ENCODE measurements around the gene GPR107.

The GPR107 gene

GRCh38 chr9:130167927-130168326 is 114.2 kb downstream of the GPR107 start:
- no peak for DNase-seq

DNA sequence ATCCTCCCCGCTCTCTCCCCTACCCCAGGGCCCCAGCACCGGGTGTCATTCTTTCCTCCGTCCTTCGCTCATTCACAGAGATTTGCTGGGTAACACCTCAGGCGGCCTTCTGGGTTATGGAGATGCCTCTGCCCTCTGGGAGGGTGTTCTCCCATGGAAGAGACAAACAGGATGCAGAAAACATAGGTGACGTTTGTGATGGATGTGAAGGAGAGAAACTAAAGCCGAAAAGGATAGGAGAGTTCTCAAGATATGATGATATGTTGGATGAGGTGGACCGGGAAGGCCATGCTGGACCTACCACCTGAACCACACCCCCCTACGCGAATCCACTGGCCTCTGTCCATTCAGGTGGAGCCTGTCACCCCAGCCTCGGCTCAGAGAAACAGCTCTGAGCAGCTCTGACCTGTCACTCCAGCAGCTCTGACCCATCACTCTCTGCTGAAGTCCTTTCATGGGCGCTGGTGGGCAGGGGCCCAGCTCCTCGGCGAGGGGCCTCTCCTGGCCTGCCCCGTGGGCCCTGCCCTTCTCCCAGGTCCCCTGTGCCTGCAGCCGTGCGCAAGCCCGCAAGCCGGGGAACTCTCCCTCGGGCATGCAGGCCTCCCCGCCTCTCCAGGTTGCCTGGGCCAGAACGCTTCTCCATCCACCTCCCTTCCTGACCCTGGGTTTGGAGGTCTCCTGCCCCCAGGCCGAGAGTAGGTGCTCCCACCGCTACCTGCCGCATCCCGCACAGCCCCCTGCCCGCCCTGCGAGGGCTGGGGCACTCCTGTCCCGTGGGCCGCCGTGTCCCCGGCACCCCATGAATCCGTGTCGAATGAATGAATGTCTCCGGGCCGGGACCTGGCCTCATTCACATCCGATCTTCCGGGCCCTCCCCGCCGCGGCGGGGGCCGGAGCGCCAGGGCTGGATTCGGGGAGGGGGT is 117.8 kb downstream of the GPR107 start:
- DNase-seq = no peak

- DNase-seq = peak; percentile 67 to 68
Observed at GRCh38 chr9:130172161-130172857, 118.6 kb downstream of the GPR107 start, which contains the start of gene NCS1. TSS of gene NCS1 (plus strand) at chr9:130172404. CDS start at chr9:130172664, 260 bp downstream.

DNA sequence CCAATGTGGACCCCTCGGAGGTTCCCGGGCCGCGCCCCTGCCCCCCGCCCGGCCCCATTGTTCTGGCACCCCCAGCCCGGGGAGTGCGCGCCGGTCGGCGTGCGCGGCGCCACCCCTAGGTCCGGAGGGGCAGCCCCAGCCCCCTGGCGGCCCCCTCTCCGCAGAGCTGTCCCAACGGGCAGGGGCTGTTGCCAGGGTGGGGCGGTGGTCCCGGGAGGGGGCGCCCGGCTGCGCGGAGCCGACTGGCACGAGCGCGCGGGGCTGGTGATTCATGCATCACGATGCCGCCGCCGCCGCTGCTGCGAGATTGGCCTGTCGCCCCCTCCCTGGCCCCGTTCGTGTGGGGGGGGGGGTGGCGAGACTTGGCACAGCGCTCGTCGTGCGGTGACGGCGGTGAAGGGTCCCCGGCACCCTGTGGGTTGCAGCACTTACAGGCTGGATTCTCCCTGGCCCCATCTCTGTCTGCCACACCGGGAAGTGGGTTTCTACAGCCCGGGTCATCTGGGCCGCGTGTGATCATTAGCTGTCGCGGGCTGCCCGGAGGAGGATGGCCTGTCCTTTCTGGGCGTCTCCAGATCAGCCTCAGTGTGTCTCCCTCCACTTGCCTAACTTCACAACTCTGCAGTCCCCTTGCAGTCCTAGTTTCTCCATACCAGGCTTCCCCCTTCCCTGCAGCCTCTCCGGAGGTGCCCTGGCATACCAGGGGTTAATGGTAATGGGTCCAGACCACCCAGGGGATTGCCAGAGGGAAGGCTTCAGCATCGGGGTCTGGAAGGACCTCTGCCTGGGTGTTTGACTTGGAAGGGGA is 119.4 kb downstream of the GPR107 start:
- peak in 1 of 2 experiments; percentile 18 for DNase-seq

- no peak for DNase-seq
Observed at GRCh38 chr9:130173666-130173983, 119.9 kb downstream of the GPR107 start.

DNA sequence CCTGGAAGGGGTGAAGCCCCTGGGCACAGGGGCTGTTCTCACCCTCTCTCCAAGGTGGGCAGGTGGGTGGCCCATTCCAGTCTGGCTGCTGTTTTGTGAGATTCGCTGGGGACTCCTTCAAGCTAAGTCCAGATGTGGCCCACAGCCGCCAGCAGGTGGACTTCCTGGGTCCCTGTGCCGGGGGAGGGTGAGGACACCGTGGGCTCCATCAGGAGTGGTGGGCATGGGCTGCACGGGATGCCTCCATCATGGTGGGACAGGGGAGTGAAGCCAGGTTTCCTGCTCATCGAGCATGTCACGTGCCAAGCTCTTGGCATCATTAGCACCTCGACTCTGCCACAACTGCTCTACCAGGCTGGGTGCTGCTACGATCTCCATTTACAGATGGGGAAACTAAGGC is 120.3 kb downstream of the GPR107 start:
- no peak for DNase-seq

DNA sequence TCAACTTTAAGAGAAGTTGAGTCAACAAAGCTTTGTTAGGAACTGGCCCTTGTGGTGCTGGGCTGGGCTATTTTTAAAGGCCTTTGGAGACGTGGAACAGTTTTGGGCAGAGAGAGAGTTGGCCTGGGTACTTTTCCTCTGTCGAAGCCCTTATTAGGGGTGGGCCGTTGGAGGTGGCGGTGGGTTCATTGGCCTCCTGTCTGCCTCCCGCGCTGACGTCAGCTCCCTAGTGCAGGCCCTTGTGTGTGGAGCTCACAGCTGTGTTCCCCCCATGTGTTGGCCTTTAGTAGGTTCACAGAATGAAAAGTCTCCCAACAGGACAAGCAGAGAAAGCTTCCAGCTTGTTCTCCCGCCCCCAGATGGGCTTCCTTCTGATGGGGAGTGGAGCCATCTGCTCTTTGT is 121.2 kb downstream of the GPR107 start:
- no peak for DNase-seq

DNA sequence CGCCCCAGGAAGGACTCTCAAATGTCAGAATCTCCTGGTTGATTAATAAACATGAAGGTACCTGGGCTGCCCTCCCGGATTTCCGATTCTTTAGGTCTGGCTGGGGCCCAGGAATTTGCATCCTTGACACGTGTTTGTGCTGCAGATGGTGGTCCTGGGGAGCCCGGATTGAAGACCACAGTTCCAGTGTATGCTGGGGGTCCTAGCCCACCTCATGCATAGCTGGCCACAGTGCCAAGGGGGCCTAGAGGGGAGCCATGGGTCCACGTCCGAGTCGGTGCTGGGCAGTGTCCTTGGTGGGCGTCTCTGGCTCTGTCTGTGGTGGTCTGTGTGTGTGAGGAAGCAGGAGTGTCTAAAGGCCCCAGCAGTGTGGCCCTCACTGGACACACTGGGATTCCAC is 121.6 kb downstream of the GPR107 start:
- DNase-seq = no peak

GRCh38 chr9:130176760-130177159 is 123.1 kb downstream of the GPR107 start:
- DNase-seq = no peak

- DNase-seq = peak in 1 of 2 experiments; percentile 48
Observed at GRCh38 chr9:130177898-130178805, 124.4 kb downstream of the GPR107 start.

GRCh38 chr9:130179331-130179907 is 125.7 kb downstream of the GPR107 start:
- no peak for DNase-seq

DNA sequence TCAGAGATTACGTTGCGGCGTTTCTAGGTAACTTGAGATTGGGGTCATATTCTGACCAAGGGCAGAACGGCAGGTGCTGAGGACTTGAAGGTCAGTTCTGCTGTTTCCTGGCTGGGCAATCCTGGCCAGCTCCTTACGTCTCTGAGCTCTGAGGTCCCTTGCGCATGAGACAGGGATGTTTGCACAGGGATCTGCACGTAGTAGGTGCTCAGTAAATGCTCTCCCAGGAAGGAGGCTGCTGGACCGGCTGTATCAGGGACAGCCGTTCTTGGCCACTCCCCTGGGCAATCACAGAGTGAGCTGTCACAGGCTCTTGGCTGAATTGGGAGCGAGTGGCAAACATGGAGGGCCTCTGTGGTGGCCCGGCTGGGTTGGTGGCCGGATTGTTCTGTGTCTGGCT is 126.8 kb downstream of the GPR107 start:
- no peak for DNase-seq

GRCh38 chr9:130181678-130182380 is 128.1 kb downstream of the GPR107 start:
- DNase-seq = no peak

DNA sequence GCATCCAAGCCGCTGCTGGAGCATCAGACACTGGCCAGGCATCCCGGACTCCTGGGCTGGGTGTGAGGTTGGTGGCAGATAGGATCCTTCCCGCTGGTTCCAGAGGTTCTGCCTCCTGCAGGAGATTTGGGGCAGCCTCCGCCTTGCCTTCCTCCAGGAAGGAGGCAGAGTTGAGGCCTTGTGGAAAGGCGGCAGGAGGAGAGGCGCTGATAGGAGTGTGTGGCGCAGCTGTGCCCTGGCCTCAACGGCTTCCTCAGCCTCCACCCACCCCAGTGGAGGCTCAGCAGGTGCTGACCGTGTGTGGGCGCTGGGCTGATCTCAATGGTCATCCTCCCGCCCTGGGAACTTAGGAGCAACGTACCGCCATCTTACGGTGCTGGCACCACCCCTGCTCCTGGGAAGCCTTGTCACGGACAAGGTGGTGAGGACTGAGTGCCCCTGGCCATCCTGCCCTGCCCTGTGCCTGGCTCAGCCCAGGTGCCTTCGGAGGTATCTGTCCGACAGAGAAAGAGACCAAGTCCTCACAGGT is 128.7 kb downstream of the GPR107 start:
- no peak for DNase-seq

- no peak for DNase-seq
Observed at GRCh38 chr9:130183133-130183762, 129.5 kb downstream of the GPR107 start.

DNA sequence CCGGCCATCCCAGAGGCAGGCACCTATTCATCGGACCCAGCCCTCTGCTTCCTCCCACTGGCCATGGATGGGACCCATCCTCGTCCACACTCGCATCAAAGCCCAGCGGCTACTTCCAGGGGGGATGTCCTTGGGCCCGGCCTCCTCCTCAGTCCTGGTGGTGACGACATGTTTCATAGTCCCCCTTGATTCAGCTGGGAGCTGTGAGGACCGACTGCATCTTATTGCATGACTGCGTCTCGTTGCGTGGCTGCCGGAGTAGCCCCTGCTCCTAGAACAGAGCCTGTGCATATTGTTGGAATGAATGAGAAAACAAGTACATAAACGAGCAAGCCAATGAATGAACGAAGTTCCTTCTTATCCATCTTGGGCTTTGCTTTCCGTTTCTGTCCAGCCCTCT is 131.3 kb downstream of the GPR107 start:
- no peak for DNase-seq

DNA sequence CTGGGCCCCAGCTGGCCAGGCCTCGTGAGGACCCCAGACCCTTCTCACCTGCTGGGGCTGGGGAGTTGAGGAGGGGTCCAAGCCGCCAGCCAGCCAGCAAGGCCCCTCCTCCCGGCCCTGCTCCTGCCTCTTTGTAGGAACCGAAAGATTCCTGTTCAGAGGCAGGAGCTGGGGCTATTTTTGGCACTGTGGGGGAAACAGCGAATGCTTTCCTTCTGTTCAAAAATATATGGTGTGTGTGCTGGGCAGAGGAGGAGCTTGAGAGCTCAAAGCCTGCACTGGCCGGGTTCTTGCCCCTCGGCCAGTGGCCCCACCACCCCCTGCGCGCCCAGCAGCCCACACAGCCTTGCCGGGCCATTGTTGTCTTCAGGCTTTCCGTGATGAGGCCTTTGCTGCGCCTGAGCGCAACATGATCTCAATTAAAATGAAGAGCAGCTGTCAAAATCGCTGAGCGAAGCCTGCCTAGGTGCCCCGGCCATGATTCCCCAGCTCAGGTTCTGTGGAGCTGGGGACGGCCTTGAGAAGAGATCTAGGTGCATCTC is 131.9 kb downstream of the GPR107 start:
- no peak for DNase-seq

- DNase-seq = no peak
Observed at GRCh38 chr9:130186051-130186450, 132.3 kb downstream of the GPR107 start.

DNA sequence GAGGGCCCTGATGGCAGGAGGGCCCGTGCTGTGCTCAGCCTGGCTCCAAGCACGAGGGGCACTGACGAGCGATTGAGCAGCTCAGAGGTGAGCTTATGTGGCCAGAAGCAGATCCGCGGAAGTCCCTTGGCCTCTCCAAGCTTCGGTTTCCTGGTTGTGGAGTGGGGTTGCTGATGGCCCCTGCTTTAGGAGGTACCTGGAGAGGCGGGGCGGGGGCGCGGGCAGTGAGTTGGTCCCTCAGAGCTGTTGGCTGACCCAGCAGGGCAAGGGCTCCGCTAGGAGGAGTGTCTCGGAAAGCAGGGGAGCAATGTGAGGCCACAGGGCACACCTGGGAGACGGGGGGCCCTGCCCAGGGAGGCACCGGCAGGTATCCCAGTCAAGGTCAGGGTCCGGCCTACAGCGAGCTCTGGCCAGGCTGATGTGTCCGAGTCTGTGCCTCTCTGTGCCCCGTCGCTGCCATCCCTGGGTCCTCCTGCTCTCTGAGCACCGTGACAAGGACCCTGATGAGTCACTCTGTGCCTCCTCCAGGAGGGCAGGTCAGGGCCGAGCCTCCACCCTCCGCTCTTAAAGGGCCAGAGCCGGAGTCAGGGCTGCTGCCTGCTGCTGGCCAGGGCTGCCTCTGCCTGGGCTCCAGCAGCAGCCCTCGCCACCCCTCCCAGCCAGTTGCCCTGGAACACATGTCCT is 133.3 kb downstream of the GPR107 start:
- no peak for DNase-seq

GRCh38 chr9:130187523-130187846 is 133.8 kb downstream of the GPR107 start:
- no peak for DNase-seq

All from NCI-H2081 (cell line).